B cell (primary cell): ENCODE results near the gene DDIT4.

ENCODE experiments used
- CTCF ChIP-seq: fragments of 200-600 bp; IDR thresholded peaks from one replicate; pipeline ENCODE4 v1.8.0; 2022; ENCODE audit warnings: antibody characterized with exemption, mild to moderate bottlenecking
- EZH2 ChIP-seq: IDR thresholded peaks from 2 replicates; pipeline ENCODE4 v1.6.1; 2012; ENCODE audit warnings: borderline replicate concordance, low read depth, mild to moderate bottlenecking, moderate library complexity, low read length; ENCODE audit not compliant: insufficient read depth, poor library complexity, severe bottlenecking

GRCh38 chr10:72318418-72319262 is 44.9 kb downstream of the DDIT4 start:
- no peak for TF ChIP-seq CTCF
- TF ChIP-seq EZH2: no peak
